Measurements from ENCODE around the gene CWC27.
"Not testable (repeated sequence)": the region's sequence is repeated elsewhere in the genome, so short reads cannot be mapped to it uniquely, and the experiment has no call there.

GRCh38 chr5:64907399-64907798 is 138.7 kb downstream of the CWC27 start:
- not testable (repeated sequence) for TF ChIP-seq CTCF, POLR2A, EP300 (IDR thresholded peaks at IDR 0.05)

Measured in stomach (tissue), 4 donors.